Breast epithelium (tissue), 3 donors: Measurements from ENCODE around the gene TMEM221.

Source experiments
- CTCF ChIP-seq, 3 donors: fragments of 450-650 bp; IDR thresholded peaks; one replicate each; pipeline ENCODE4 v1.5.1; 2016 to 2017; ENCODE audit warnings: antibody characterized with exemption in 3 of 3, mild to moderate bottlenecking in 3 of 3, moderate library complexity in 3 of 3
- POLR2AphosphoS5 ChIP-seq, 3 donors: sonication (generic); formaldehyde crosslinking; IDR thresholded peaks; one replicate each; pipeline ENCODE4 v1.6.1; 2017; ENCODE audit warnings: antibody characterized with exemption in 3 of 3

DNA sequence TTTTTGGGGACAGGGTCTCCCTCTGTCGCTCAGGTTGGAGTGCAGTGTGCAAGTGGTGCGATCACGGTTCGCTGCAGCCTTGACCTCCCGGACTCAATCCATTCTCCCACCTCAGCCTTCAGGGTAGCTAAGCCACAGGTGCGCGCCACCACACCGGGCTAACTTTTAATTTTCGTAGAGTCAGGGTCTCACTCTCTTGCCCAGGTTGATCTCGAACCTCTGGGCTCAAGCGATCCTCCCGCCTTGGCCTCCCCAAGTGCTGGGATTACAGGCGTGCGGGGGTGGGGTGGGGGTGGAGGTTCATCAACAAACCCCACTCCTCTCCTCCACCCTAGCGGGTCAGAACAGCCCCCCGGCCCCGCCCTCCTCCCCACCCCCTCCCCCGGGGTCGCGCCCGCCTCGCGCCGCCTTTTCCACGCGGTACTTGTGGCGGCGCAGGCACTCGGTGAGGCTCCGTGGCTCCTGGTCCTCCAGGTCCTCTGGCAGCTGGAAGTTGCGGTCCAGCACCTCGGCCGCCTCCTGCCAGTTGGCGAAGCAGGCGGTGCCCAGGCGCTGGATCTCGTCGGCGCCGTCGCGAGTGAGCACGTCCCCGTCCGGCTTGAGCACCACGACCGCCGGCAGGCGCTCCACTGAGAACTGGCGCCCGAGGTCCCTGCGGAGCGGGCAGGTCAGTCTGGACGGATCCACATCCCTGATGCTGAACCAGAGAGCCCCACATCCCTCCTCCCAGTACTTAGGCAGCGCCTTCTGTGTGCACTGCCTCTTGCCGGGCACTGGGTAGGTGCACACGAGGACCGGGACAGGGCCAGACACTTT lies 7.0 kb upstream of the TMEM221 start:
- no peak for TF ChIP-seq CTCF (IDR thresholded peaks at IDR 0.05)
- TF ChIP-seq POLR2AphosphoS5 (IDR thresholded peaks at IDR 0.05), result no peak
